Measurements from ENCODE around the gene LRRIQ1.
"Not testable (repeated sequence)": the region's sequence is repeated elsewhere in the genome, so short reads cannot be mapped to it uniquely, and the experiment has no call there.

Gene LRRIQ1

GRCh38 chr12:85036234-85036707, at the start of gene LRRIQ1, which contains the start of gene TSPAN19:
Gene LRRIQ1 (plus strand): TSS chr12:85036351. CDS start chr12:85038177, 1,826 bp downstream.
Gene TSPAN19 (minus strand): TSS chr12:85036277. CDS start chr12:85029946, 6,331 bp downstream.
- DNase-seq: no peak

- DNase-seq: no peak
Measured at GRCh38 chr12:84986586-84986985, 49.6 kb upstream of the LRRIQ1 start.

GRCh38 chr12:84994426-84994825, 41.7 kb upstream of the LRRIQ1 start:
- no peak for DNase-seq

GRCh38 chr12:84995641-84996040, 40.5 kb upstream of the LRRIQ1 start:
- no peak for DNase-seq

GRCh38 chr12:84996759-84997158, 39.4 kb upstream of the LRRIQ1 start:
- DNase-seq: no peak

- no peak for DNase-seq
Measured at GRCh38 chr12:84998341-84998740, 37.8 kb upstream of the LRRIQ1 start.

GRCh38 chr12:85000729-85001128, 35.4 kb upstream of the LRRIQ1 start:
- DNase-seq: no peak

- DNase-seq: no peak
Measured at GRCh38 chr12:85002778-85003296, 33.3 kb upstream of the LRRIQ1 start.

GRCh38 chr12:85004204-85004603, 31.9 kb upstream of the LRRIQ1 start:
- no peak for DNase-seq

GRCh38 chr12:85005047-85005446, 31.1 kb upstream of the LRRIQ1 start:
- DNase-seq: not testable (repeated sequence)

- no peak for DNase-seq
Measured at GRCh38 chr12:85005615-85006014, 30.5 kb upstream of the LRRIQ1 start.

GRCh38 chr12:85006206-85006605, 29.9 kb upstream of the LRRIQ1 start:
- DNase-seq: no peak

GRCh38 chr12:85007836-85008235, 28.3 kb upstream of the LRRIQ1 start:
- no peak for DNase-seq

GRCh38 chr12:85016413-85016812, 19.7 kb upstream of the LRRIQ1 start:
- no peak for DNase-seq

- DNase-seq: no peak
Measured at GRCh38 chr12:85017133-85017532, 19.0 kb upstream of the LRRIQ1 start.

GRCh38 chr12:85017618-85018017, 18.5 kb upstream of the LRRIQ1 start:
- DNase-seq: no peak

GRCh38 chr12:85018098-85018497, 18.1 kb upstream of the LRRIQ1 start:
- DNase-seq: no peak

- no peak for DNase-seq
Measured at GRCh38 chr12:85029456-85029855, 6.7 kb upstream of the LRRIQ1 start.

GRCh38 chr12:85036733-85037132, 582 bp downstream of the LRRIQ1 start:
- DNase-seq: no peak

GRCh38 chr12:85041395-85041794, 5.2 kb downstream of the LRRIQ1 start:
- no peak for DNase-seq

- no peak for DNase-seq
Measured at GRCh38 chr12:85043829-85044228, 7.7 kb downstream of the LRRIQ1 start.

GRCh38 chr12:85057370-85057963, 21.3 kb downstream of the LRRIQ1 start:
- no peak for DNase-seq

GRCh38 chr12:85058339-85058738, 22.2 kb downstream of the LRRIQ1 start:
- DNase-seq: no peak

GRCh38 chr12:85059594-85059993, 23.4 kb downstream of the LRRIQ1 start:
- DNase-seq: no peak

GRCh38 chr12:85060916-85061315, 24.8 kb downstream of the LRRIQ1 start:
- no peak for DNase-seq
